DOHH2 (cell line): Measurements from ENCODE around the gene FAM98B.

Experiments
- H3F3A ChIP-seq: fragments of 200-600 bp; sonication (generic), shearing (Covaris generic); 2 replicates; pipeline ENCODE4 v1.6.0; 2016; ENCODE audit warnings: antibody characterized with exemption, mild to moderate bottlenecking; ENCODE audit not compliant: control insufficient read depth, insufficient read depth
- H3K27ac ChIP-seq: fragments of 200-600 bp; sonication (generic); 2 replicates; pipeline ENCODE4 v1.5.1; 2014; ENCODE audit warnings: low read depth, mild to moderate bottlenecking, low read length, moderate library complexity
- H3K27me3 ChIP-seq: fragments of 200-600 bp; sonication (generic); 2 replicates; pipeline ENCODE4 v1.6.1; 2014; ENCODE audit warnings: mild to moderate bottlenecking, low read length, mixed read lengths; ENCODE audit not compliant: control insufficient read depth
- H3K36me3 ChIP-seq: fragments of 200-600 bp; sonication (generic); 2 replicates; pipeline ENCODE4 v1.6.1; 2014; ENCODE audit warnings: mild to moderate bottlenecking, low read length, moderate library complexity, mixed read lengths; ENCODE audit not compliant: control insufficient read depth
- H3K4me1 ChIP-seq: fragments of 200-600 bp; sonication (generic); 2 replicates; pipeline ENCODE4 v1.6.1; 2014; ENCODE audit warnings: mild to moderate bottlenecking, low read length, mixed read lengths; ENCODE audit not compliant: control insufficient read depth
- H3K4me2 ChIP-seq: fragments of 200-600 bp; sonication (generic); 2 replicates; pipeline ENCODE4 v1.6.0; 2014; ENCODE audit warnings: mild to moderate bottlenecking, low read length, moderate library complexity
- H3K4me3 ChIP-seq: fragments of 200-600 bp; sonication (generic); 2 replicates; pipeline ENCODE4 v1.5.1; 2014; ENCODE audit warnings: mild to moderate bottlenecking, low read length, mixed read lengths
- H3K79me2 ChIP-seq: fragments of 200-600 bp; sonication (generic); 2 replicates; pipeline ENCODE4 v1.6.1; 2014; ENCODE audit warnings: mild to moderate bottlenecking, low read length, mixed read lengths; ENCODE audit not compliant: control insufficient read depth
- H3K9me2 ChIP-seq: fragments of 200-600 bp; sonication (generic); replicated peaks from 2 replicates; pipeline ENCODE4 v1.6.1; 2014; ENCODE audit warnings: mild to moderate bottlenecking, low read length, mixed read lengths; ENCODE audit not compliant: control insufficient read depth
- H3K9me3 ChIP-seq: fragments of 200-600 bp; sonication (generic); 2 replicates; pipeline ENCODE4 v1.6.1; 2014; ENCODE audit warnings: antibody characterized with exemption, low read length, mixed read lengths; ENCODE audit not compliant: control insufficient read depth, insufficient read depth
- H4K20me1 ChIP-seq: fragments of 200-600 bp; sonication (generic); 2 replicates; pipeline ENCODE4 v1.6.0; 2014; ENCODE audit warnings: low read depth, mild to moderate bottlenecking, antibody characterized with exemption, low read length, moderate library complexity; ENCODE audit not compliant: control insufficient read depth, insufficient read depth
- CTCF ChIP-seq: fragments of 200-600 bp; sonication (generic); IDR thresholded peaks from one replicate; pipeline ENCODE4 v1.5.1; 2014; ENCODE audit warnings: antibody characterized with exemption, mild to moderate bottlenecking, low read depth, low read length; ENCODE audit not compliant: poor library complexity, severe bottlenecking
- EZH2phosphoT487 ChIP-seq: fragments of 200-600 bp; sonication (generic); IDR thresholded peaks from 2 replicates; pipeline ENCODE4 v1.6.1; 2017; ENCODE audit warnings: borderline replicate concordance, mild to moderate bottlenecking, antibody characterized with exemption, low read length, moderate library complexity, mixed read lengths

The FAM98B gene

GRCh38 chr15:38486936-38487335 is 33.0 kb downstream of the FAM98B start:
- no peak overlapping the region for H3K27ac ChIP-seq
- no peaks in the 10 kb centered on the region for H3K9me2 ChIP-seq
- H3K27me3 ChIP-seq, result no peaks in the 10 kb centered on the region
- no peak overlapping the region for H3K4me3 ChIP-seq
- H3K36me3 ChIP-seq, result peaks cover 10% of the 10 kb centered on the region
- no peaks in the 10 kb centered on the region for H3K4me1 ChIP-seq
- H3K79me2 ChIP-seq, result no peaks in the 10 kb centered on the region
- TF ChIP-seq CTCF (no peak), EZH2phosphoT487 (no peak)
- H3F3A ChIP-seq, result no peaks in the 10 kb centered on the region
- no peaks in the 10 kb centered on the region for H4K20me1 ChIP-seq
- no peak overlapping the region for H3K4me2 ChIP-seq
- no peaks in the 10 kb centered on the region for H3K9me3 ChIP-seq

- Histone ChIP-seq H3K27me3 (no peaks in the 10 kb centered on the region), H3K4me2 (no peak overlapping the region), H3K9me2 (no peaks in the 10 kb centered on the region), H3K4me1 (no peaks in the 10 kb centered on the region), H3K27ac (no peak overlapping the region), H3K36me3 (peaks cover 6% of the 10 kb centered on the region; the same call in 1 of the 2 replicates), H3K79me2 (no peaks in the 10 kb centered on the region), H3K9me3 (no peaks in the 10 kb centered on the region), H3F3A (no peaks in the 10 kb centered on the region), H3K4me3 (no peak overlapping the region), H4K20me1 (no peaks in the 10 kb centered on the region)
- TF ChIP-seq EZH2phosphoT487, result no peak
- no peak for TF ChIP-seq CTCF
These were observed 33.5 kb downstream of the FAM98B start for GRCh38 chr15:38487378-38487777.

- H3K9me2 ChIP-seq, result no peaks in the 10 kb centered on the region
- no peaks in the 10 kb centered on the region for H4K20me1 ChIP-seq
- H3K4me1 ChIP-seq, result no peaks in the 10 kb centered on the region
- no peaks in the 10 kb centered on the region for H3K9me3 ChIP-seq
- TF ChIP-seq EZH2phosphoT487, result no peak
- no peak for TF ChIP-seq CTCF
- H3F3A ChIP-seq, result no peaks in the 10 kb centered on the region
- no peak overlapping the region for H3K27ac ChIP-seq
- H3K4me2 ChIP-seq, result no peak overlapping the region
- no peak overlapping the region for H3K4me3 ChIP-seq
- H3K79me2 ChIP-seq, result no peaks in the 10 kb centered on the region
- no peaks in the 10 kb centered on the region for H3K36me3 ChIP-seq
- no peaks in the 10 kb centered on the region for H3K27me3 ChIP-seq
These were observed 36.5 kb downstream of the FAM98B start for GRCh38 chr15:38490242-38490922.
